GM12873 (cell line): ENCODE data around the gene MALRD1.

Experiments
- TF ChIP-seq, protein P1 (sequence below): IDR thresholded peaks from 2 replicates; pipeline ENCODE4 v1.5.1; 2012; ENCODE audit warnings: low read depth, mild to moderate bottlenecking, moderate library complexity, low read length, control low read depth; ENCODE audit not compliant: insufficient read depth; ENCODE audit errors: missing control alignments

Gene MALRD1

GRCh38 chr10:19702215-19702614 lies 653.6 kb downstream of the MALRD1 start:
- TF ChIP-seq, protein P1, sequence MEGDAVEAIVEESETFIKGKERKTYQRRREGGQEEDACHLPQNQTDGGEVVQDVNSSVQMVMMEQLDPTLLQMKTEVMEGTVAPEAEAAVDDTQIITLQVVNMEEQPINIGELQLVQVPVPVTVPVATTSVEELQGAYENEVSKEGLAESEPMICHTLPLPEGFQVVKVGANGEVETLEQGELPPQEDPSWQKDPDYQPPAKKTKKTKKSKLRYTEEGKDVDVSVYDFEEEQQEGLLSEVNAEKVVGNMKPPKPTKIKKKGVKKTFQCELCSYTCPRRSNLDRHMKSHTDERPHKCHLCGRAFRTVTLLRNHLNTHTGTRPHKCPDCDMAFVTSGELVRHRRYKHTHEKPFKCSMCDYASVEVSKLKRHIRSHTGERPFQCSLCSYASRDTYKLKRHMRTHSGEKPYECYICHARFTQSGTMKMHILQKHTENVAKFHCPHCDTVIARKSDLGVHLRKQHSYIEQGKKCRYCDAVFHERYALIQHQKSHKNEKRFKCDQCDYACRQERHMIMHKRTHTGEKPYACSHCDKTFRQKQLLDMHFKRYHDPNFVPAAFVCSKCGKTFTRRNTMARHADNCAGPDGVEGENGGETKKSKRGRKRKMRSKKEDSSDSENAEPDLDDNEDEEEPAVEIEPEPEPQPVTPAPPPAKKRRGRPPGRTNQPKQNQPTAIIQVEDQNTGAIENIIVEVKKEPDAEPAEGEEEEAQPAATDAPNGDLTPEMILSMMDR, result no peak

- TF ChIP-seq, protein P1, result no peak
Observed at GRCh38 chr10:19704544-19704943, 655.9 kb downstream of the MALRD1 start.

DNA sequence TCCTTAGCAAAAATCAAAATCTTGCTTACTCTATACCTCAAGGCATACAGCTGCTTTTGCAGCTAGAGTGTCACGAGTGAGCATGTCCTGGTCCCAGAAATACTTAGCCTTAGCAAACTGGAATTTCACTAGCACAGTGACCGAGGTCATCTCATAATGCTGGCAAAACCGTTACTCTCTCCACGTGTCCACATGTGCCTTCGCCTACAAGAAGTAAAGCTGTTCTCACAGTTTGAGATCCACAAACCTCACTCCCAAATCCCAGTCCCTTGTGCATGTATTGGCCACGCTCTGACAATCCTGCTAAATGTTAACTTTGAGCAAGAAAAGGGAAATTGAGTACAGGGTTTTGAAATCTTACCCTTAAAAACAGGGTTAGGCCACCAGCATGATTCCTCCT lies 656.6 kb downstream of the MALRD1 start:
- TF ChIP-seq, protein P1, result no peak

DNA sequence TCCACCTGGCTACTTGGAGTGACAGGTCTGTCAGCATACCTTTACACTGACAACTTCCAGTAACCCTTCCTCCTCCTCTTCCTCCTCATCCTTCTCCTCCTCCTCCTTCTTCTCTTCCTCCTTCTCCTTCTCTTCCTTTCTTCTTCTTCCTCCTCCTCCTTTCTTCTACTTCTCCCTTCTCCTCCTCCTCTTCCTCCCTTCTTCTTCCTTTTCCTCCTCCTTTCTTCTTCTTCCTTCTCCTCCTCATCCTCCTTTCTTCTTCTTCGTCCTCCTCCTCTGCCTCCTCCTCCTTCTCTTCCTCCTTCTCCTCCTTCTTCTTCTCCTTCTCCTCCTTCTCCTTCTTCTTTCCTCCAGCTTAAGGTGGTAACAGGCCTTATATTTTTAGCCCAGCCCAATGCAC lies 658.3 kb downstream of the MALRD1 start:
- TF ChIP-seq, protein P1, result no peak

- TF ChIP-seq, protein P1, result no peak
Observed at GRCh38 chr10:19707376-19707775, 658.8 kb downstream of the MALRD1 start.

DNA sequence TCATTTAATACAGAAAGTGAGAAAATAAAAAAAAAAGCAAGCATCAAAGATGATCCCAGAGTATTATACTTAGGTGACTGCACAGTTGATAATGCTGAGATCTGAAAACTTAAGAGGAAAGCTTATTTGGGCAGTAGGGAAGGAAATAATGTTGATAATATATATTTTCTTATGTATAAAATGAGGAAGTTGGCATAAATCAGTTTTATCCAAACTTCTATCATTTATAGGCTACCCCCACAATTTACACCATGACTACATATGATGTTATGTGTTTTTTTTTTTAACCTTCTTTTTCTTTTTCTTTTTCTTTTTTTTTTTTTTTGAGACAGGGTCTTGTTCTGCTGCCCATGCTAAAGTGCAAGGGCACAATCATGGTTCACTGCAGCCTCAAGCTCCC lies 659.4 kb downstream of the MALRD1 start:
- TF ChIP-seq, protein P1, result no peak

DNA sequence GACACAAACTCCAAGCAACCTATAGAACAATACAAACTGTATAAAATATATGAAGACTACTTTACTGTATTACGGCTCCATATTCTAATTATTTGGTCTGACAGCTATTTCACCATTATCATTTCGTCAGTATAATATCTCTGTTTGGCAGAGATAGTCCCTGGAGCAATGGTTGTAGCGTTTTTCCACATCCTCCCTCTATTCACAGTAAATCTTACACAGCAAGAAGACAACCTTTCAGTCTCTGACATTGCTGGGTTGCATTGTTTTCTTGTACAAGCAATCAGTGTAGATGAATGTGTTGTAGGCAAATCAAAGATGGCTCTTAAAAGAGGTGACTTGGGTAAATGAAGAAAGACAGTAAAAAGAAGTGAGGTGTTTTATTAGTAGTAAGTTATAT lies 662.0 kb downstream of the MALRD1 start:
- TF ChIP-seq, protein P1, result no peak
